Adipose tissue (tissue), 3 donors: Measurements from ENCODE around the gene HSBP1. TPM values are rescaled to one million over a fixed set of nuclear protein-coding genes. Genes with fewer than 3 reads are reported as not detected.

ENCODE experiments used
- H3K27ac ChIP-seq: one replicate; pipeline ENCODE4 v1.5.1; 2013; ENCODE audit warnings: low read depth, low read length
- WGBS, 3 donors: extraction: QIAGEN DNeasy Blood & Tissue Kit; methylation state at CpG; one replicate each; pipeline ENCODE4 v1.1.7; 2013; 5-methylcytosine and 5-hydroxymethylcytosine counted together
- polyA plus RNA-seq, 3 donors: library from polyadenylated mRNA; stranded (reverse); fragments of 200-250 nt; gene quantifications; one replicate each; pipeline ENCODE4 v1.2.3, GENCODE V29; 2013
- donor health status: healthy with polysubstance abuse.
- donor health status: Bipolar disorder and iron deficiency.
- donor health status: healthy.

Gene HSBP1
- polyA plus RNA-seq: 10 to 100 TPM; 12.6 to 39.0 (median 31.9) TPM

- WGBS, 3 donors: 1% methylated on average over 69 to 76 of the region's 76 CpGs
- peak within 1 kb of the TSS; percentile 72 for H3K27ac ChIP-seq
Measured at GRCh38 chr16:83807710-83808572, at the start of gene HSBP1. HSBP1 (plus strand) TSS chr16:83807978; CDS start chr16:83808077, 99 bp downstream.

GRCh38 chr16:83762141-83762991 is 45.4 kb upstream of the HSBP1 start:
- WGBS, 3 donors: 64 to 80% (median 67%) methylated on average over 11 of the region's 11 CpGs
- no peak overlapping the region for H3K27ac ChIP-seq

GRCh38 chr16:83762992-83763358 is 44.8 kb upstream of the HSBP1 start:
- 73 to 77% (median 77%) methylated on average over 5 of the region's 5 CpGs for WGBS, 3 donors
- no peak overlapping the region for H3K27ac ChIP-seq

GRCh38 chr16:83768986-83769385 is 38.8 kb upstream of the HSBP1 start:
- 21 to 44% (median 35%) methylated on average over 2 of the region's 2 CpGs for WGBS, 3 donors
- H3K27ac ChIP-seq: no peak overlapping the region

GRCh38 chr16:83769397-83770008 is 38.3 kb upstream of the HSBP1 start:
- no peak overlapping the region for H3K27ac ChIP-seq
- 31 to 49% (median 46%) methylated on average over 5 of the region's 5 CpGs for WGBS, 3 donors

GRCh38 chr16:83771306-83771942 is 36.4 kb upstream of the HSBP1 start:
- 35 to 54% (median 49%) methylated on average over 5 of the region's 5 CpGs for WGBS, 3 donors
- no peak overlapping the region for H3K27ac ChIP-seq

GRCh38 chr16:83772806-83773205 is 35.0 kb upstream of the HSBP1 start:
- no peak overlapping the region for H3K27ac ChIP-seq
- WGBS, 3 donors: 38 to 49% (median 39%) methylated on average over 1 of the region's 1 CpG

- WGBS, 3 donors: 81 to 85% (median 82%) methylated on average over 4 of the region's 4 CpGs
- no peak overlapping the region for H3K27ac ChIP-seq
Measured at GRCh38 chr16:83774066-83774465, 33.7 kb upstream of the HSBP1 start.

GRCh38 chr16:83776944-83777343 is 30.8 kb upstream of the HSBP1 start:
- 73 to 88% (median 85%) methylated on average over 9 of the region's 9 CpGs for WGBS, 3 donors
- H3K27ac ChIP-seq: no peak overlapping the region

- WGBS, 3 donors: 15 to 28% (median 26%) methylated on average over 6 of the region's 6 CpGs
- H3K27ac ChIP-seq: no peak overlapping the region
Measured at GRCh38 chr16:83779886-83780285, 27.9 kb upstream of the HSBP1 start.

GRCh38 chr16:83785455-83785854 is 22.3 kb upstream of the HSBP1 start:
- 74 to 81% (median 77%) methylated on average over 2 of the region's 2 CpGs for WGBS, 3 donors
- no peak overlapping the region for H3K27ac ChIP-seq

GRCh38 chr16:83789642-83790401 is 18.0 kb upstream of the HSBP1 start:
- no peak overlapping the region for H3K27ac ChIP-seq
- 80 to 91% (median 88%) methylated on average over 8 of the region's 8 CpGs for WGBS, 3 donors

GRCh38 chr16:83791916-83792315 is 15.9 kb upstream of the HSBP1 start:
- 88 to 94% (median 93%) methylated on average over 10 of the region's 10 CpGs for WGBS, 3 donors
- no peak overlapping the region for H3K27ac ChIP-seq

GRCh38 chr16:83792391-83792790 is 15.4 kb upstream of the HSBP1 start:
- H3K27ac ChIP-seq: no peak overlapping the region
- WGBS, 3 donors: 69 to 84% (median 83%) methylated on average over 2 of the region's 2 CpGs

- H3K27ac ChIP-seq: no peak overlapping the region
- WGBS, 3 donors: 58 to 76% (median 69%) methylated on average over 9 of the region's 9 CpGs
Measured at GRCh38 chr16:83793179-83793578, 14.6 kb upstream of the HSBP1 start.

GRCh38 chr16:83794860-83795554 is 12.8 kb upstream of the HSBP1 start:
- no peak overlapping the region for H3K27ac ChIP-seq
- 59 to 67% (median 67%) methylated on average over 10 of the region's 10 CpGs for WGBS, 3 donors

GRCh38 chr16:83797013-83797412 is 10.8 kb upstream of the HSBP1 start:
- no peak overlapping the region for H3K27ac ChIP-seq
- 52 to 74% (median 72%) methylated on average over 9 of the region's 9 CpGs for WGBS, 3 donors
